Uterus (tissue), 2 donors: Measurements from ENCODE around the gene ACAD8.

Source experiments
- CTCF ChIP-seq, 4 experiments: fragments of 200-600 bp in 2 of 4; fragments of 450-650 bp in 2 of 4; sonication (generic) in 2 of 4; IDR thresholded peaks; one replicate each; pipeline ENCODE4 v1.5.1; 2016 to 2019; ENCODE audit warnings: antibody characterized with exemption in 4 of 4, mild to moderate bottlenecking in 2 of 4, moderate library complexity in 1 of 4
- POLR2A ChIP-seq, 2 donors: fragments of 450-650 bp; IDR thresholded peaks; one replicate each; pipeline ENCODE4 v1.6.1; 2016; ENCODE audit warnings: antibody characterized with exemption in 2 of 2, mild to moderate bottlenecking in 1 of 2, moderate library complexity in 1 of 2

DNA sequence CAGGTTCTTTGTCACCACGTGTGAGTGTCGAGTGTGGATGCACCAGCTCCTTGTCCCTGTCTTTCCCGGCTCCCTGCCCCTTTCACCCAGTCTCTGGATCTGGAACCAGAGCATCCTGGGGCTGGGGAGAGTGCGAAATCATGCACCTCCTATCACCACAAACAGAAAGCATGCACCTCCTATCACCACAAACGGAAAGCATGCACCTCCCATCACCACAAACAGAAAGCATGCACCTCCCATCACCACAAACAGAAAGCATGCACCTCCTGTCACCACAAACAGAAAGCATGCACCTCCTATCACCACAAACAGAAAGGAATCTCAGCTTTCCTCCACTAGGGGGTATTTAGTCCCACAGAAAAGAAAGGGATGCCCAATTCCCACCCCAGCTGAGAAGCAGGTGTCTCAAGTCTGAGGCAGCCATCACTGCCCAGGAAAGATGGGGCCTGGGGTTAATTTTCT is 16.9 kb downstream of the ACAD8 start:
- TF ChIP-seq CTCF (IDR thresholded peaks at IDR 0.05) = no peak
- no peak for TF ChIP-seq POLR2A (IDR thresholded peaks at IDR 0.05)
